ENCODE measurements around the gene OASL.

Gene OASL

GRCh38 chr12:121013715-121014114 lies 25.3 kb downstream of the OASL start:
- no peak for DNase-seq

- no peak for DNase-seq
Observed at GRCh38 chr12:121011820-121012219, 27.2 kb downstream of the OASL start.

DNA sequence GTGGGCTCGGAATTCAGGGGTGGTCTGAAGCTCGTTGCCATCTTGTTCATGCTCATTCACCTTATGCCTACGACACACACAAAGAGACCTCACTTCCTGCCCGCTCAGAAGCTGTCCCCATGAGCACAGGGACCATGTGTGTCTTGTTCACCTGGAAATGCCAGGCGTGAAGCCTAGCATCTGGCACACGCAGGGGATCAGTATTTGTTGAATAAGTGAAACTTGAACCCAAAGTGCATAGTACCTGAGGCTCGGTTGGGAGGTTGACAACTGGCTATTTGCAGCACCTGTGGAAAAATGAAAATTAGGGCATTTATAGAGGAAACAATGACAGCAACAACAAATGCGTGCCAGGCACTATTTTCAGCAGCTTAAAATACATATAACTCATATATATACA lies 28.2 kb downstream of the OASL start:
- DNase-seq = no peak

DNA sequence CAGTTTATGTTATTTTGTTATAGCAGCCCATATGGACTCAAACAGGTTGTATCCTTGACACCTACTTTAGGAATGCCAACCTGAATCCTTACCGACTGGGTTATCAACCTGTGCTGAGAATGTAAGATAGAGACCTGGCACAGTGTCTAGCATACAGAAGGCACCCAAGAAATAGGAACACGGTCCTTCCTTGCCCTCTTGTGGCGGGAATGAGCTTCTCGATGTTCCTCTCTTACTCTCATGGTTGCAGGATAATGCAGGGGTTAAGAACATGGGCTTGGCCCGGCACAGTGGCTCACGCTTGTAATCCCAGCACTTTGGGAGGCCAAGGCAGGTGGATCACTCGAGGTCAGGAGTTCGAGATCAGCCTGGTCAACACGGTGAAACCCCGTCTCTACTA lies 29.3 kb downstream of the OASL start:
- no peak for DNase-seq

- DNase-seq = no peak
Observed at GRCh38 chr12:121008347-121009098, 30.5 kb downstream of the OASL start.

GRCh38 chr12:121005346-121005815 lies 33.7 kb downstream of the OASL start:
- peak; percentile 46 for DNase-seq

- no peak for DNase-seq
Observed at GRCh38 chr12:121004253-121004815, 34.7 kb downstream of the OASL start.

- DNase-seq = no peak
Observed at GRCh38 chr12:121003650-121004049, 35.4 kb downstream of the OASL start.

DNA sequence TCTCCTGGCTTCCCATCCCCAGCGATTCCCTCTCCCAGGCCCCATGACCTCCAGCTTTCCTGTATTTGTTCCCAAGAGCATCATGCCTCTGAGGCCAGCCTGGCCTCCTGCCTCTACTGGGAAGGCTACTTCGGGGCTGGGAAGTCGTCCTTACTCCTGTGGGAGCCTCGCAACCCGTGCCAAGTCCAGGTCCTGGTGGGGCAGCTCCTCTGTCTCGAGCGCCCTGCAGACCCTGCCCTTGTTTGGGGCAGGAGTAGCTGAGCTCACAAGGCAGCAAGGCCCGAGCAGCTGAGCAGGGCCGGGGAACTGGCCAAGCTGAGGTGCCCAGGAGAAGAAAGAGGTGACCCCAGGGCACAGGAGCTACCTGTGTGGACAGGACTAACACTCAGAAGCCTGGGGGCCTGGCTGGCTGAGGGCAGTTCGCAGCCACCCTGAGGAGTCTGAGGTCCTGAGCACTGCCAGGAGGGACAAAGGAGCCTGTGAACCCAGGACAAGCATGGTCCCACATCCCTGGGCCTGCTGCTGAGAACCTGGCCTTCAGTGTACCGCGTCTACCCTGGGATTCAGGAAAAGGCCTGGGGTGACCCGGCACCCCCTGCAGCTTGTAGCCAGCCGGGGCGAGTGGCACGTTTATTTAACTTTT lies 37.1 kb downstream of the OASL start:
- no peak for DNase-seq

DNA sequence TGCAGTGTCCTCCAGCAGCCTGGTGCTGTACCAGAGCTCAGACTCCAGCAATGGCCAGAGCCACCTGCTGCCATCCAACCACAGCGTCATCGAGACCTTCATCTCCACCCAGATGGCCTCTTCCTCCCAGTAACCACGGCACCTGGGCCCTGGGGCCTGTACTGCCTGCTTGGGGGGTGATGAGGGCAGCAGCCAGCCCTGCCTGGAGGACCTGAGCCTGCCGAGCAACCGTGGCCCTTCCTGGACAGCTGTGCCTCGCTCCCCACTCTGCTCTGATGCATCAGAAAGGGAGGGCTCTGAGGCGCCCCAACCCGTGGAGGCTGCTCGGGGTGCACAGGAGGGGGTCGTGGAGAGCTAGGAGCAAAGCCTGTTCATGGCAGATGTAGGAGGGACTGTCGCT lies 38.0 kb downstream of the OASL start:
- DNase-seq = no peak

GRCh38 chr12:121000530-121000929 lies 38.5 kb downstream of the OASL start:
- no peak for DNase-seq

- no peak for DNase-seq
Observed at GRCh38 chr12:120999191-121000120, 39.6 kb downstream of the OASL start.

- DNase-seq = no peak
Observed at GRCh38 chr12:120998435-120998834, 40.6 kb downstream of the OASL start.

DNA sequence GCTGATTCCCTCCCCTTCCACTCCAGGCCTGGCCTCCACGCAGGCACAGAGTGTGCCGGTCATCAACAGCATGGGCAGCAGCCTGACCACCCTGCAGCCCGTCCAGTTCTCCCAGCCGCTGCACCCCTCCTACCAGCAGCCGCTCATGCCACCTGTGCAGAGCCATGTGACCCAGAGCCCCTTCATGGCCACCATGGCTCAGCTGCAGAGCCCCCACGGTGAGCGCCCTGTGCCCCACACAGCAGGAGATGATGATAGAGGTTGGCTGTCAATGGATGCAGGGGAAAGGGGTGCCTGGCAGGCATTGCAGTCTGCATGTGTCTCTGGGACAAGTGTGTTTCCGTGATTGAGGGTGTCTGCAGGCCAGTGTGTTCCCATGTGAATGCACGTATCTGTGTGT lies 41.6 kb downstream of the OASL start:
- DNase-seq = no peak

GRCh38 chr12:120996133-120996746 lies 42.8 kb downstream of the OASL start:
- DNase-seq = no peak

DNA sequence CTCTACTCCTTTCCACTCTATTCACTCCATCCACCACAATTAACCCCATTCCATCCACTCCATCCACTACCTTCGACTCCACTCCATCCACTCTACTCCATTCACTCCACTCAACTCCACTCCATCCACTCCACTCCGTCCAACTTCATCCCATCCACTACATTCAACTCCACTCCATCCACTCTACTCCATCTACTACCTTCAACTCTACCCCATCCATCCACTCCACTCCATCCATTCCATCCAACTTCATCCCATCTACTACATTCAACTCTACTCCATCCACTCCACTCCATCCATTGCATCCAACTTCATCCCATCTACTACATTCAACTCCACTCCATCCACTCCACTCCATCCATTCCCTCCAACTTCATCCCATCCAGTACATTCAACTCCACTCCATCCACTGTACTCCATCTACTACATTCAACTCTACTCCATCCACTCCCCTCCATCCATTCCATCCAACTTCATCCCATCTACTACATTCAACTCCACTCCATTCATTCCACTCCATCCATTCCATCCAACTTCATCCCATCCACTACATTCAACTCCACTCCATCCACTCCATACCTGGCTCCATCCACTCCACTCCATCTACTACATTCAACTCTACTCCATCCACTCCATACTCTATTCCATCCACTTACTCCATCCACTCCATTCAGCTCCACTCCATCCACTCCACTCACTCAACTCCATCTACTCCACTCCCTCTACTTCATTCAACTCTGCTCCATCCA lies 44.3 kb downstream of the OASL start:
- DNase-seq = no peak

GRCh38 chr12:120994059-120994458 lies 45.0 kb downstream of the OASL start:
- no peak for DNase-seq

- no peak for DNase-seq
Observed at GRCh38 chr12:120993496-120993895, 45.5 kb downstream of the OASL start.

GRCh38 chr12:120992989-120993388 lies 46.1 kb downstream of the OASL start:
- no peak for DNase-seq

DNA sequence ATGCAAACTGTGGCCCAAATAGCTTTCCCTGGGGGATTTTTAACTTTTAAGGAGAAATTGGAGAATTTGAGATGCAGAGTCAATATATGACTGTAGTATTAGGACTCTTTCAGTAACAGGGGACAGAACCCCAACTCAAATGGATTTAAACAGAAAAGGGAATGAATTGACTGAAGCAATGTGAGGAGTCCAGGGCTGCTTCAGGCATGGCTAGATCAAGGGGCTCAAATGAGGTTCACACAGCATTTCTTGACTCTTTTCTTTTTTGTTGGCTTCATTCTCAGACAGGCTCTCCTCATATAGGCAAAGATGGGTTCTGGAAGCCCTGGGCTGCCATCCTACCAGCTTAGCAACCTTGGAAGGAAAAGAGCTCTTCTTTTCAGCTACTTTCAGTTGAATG lies 47.1 kb downstream of the OASL start:
- no peak for DNase-seq

DNA sequence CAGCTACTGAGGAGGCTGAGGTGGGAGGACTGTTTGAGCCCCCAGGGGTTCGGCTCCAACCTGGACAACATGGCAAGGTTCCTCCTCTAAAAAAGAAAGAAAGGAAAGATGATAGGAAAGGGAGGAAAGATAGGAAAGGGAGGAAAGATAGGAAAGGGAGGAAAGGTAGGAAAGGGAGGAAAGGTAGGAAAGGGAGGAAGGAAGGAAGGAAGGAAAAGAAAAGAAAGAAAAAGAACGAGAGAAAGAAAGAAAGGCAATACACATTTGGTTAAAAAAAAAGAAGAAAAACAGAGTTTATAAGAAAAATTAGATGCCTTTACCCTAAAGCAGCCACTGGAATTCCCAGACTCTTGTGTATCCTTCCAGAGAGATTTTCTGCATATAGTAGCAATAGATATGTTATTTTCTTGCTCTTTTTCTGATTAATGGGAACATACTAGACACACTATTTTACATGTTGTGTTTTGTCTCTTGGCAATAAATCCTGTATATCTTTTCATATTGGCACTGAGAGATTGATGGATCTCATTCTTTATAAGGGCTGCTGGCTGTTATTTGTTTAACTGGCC lies 48.5 kb downstream of the OASL start:
- no peak for DNase-seq

DNA sequence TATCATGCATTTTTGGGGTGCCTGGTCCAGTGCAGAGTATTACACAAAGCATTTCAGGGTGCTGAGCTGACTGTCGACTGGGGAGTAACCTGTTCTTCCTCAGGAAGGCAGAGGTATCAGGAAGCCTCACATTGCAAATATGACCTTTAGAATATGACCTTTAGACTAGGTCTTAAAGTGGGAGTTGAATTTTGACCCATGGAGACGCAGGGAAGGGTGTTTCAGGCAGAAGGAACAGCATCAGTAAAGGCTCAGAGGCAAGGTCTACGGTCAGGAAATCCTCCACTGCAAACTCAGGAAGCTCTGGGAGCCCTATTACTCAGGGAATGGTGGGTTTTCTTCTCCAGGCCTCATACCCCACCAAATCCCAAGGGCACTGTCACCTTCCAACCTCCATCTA lies 49.4 kb downstream of the OASL start:
- DNase-seq = no peak

Measured in CD4-positive, alpha-beta T cell treated with Interleukin-21 for 1 hour (primary cell).